Muscle layer of colon (tissue), 2 donors: ENCODE measurements around the gene MXD1.
"Not testable (repeated sequence)": the region's sequence is repeated elsewhere in the genome, so short reads cannot be mapped to it uniquely, and the experiment has no call there.

Source experiments
- H3K27ac ChIP-seq: one replicate; pipeline ENCODE4 v1.7.0; 2013; ENCODE audit warnings: low read depth, mild to moderate bottlenecking, low read length, moderate library complexity
- H3K27me3 ChIP-seq, 2 donors: one replicate each; pipeline ENCODE4 v1.7.0; 2013; ENCODE audit warnings: low read length in 2 of 2, mild to moderate bottlenecking in 2 of 2; ENCODE audit not compliant: insufficient read depth in 2 of 2, control insufficient read depth in 1 of 2
- H3K36me3 ChIP-seq: one replicate; pipeline ENCODE4 v1.7.0; 2013; ENCODE audit warnings: mild to moderate bottlenecking, low read length; ENCODE audit not compliant: insufficient read depth
- H3K4me1 ChIP-seq: one replicate; pipeline ENCODE4 v1.7.0; 2013; ENCODE audit warnings: mild to moderate bottlenecking, low read length; ENCODE audit not compliant: insufficient read depth
- H3K4me3 ChIP-seq, 2 donors: one replicate each; pipeline ENCODE4 v1.7.0; 2013; ENCODE audit warnings: low read length in 2 of 2, low read depth in 1 of 2, mild to moderate bottlenecking in 1 of 2, moderate library complexity in 1 of 2
- H3K9ac ChIP-seq: one replicate; pipeline ENCODE4 v1.7.0; 2013; ENCODE audit warnings: low read length
- H3K9me3 ChIP-seq: one replicate; pipeline ENCODE4 v1.7.0; 2013; ENCODE audit warnings: mild to moderate bottlenecking, low read length
- donor health status: abdominal sarcoma.
- donor health status: Adenocarcinoma of cecum.

MXD1 gene, protein sequence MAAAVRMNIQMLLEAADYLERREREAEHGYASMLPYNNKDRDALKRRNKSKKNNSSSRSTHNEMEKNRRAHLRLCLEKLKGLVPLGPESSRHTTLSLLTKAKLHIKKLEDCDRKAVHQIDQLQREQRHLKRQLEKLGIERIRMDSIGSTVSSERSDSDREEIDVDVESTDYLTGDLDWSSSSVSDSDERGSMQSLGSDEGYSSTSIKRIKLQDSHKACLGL

DNA sequence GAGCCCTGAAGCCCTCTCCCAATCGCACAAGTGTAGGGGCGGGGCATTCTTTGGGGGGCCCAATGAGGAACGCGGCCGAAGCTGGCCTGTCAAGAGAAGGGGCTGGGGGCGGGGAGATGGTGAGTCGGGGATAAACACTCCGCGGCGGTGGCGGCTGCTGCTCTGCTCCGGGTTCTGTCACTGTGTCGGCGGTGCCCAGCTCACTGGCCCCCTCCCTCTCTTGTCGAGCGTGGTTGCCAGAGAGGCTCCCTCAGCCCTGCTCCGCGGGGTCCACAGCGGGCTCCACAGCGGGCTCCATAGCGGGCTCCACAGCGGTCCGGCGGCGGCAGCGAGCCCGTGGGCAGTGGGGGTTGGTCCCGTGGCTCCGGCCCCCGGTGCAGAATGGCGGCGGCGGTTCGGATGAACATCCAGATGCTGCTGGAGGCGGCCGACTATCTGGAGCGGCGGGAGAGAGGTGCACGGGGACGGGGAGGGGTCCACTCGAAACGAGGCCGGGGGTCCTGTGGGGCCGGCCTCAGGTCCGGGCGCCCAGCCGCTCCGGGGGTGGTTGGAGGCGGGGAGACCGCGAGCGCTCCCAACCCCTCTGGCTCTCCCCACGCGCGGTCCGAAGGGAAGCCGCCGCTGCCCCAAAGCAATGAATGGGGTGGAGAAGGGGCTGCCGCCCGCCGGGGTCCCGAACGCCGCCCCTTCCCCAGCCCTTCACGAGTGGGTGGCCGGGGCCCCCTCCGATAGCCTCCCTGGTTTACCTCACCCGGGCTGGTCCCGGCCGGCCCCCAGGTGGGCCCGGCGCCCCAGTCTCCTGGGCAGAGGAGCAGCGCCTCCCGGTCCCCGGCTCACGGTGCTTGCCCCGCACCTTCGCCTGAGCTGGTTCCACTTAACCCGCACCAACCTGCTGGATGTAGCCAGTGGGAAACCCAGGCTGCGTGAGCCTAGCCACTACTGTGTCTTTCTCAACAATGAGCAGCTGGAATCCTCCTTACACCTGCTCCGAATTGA, at the start of gene MXD1:
Gene MXD1 (plus strand): TSS at position 160 of the 996 bp plus-strand sequence. CDS start 222 bp downstream, at position 382.
- H3K27ac ChIP-seq = peak within 1 kb of the TSS; percentile 97
- no peaks in the 10 kb centered on the region for H3K27me3 ChIP-seq
- H3K36me3 ChIP-seq = peaks cover 9% of the 10 kb centered on the region
- H3K9me3 ChIP-seq = no peaks in the 10 kb centered on the region
- peaks cover 23% of the 10 kb centered on the region for H3K4me1 ChIP-seq
- peak within 1 kb of the TSS; percentile 62 for H3K9ac ChIP-seq
- peak within 1 kb of the TSS; percentile 63 to 92 for H3K4me3 ChIP-seq

DNA sequence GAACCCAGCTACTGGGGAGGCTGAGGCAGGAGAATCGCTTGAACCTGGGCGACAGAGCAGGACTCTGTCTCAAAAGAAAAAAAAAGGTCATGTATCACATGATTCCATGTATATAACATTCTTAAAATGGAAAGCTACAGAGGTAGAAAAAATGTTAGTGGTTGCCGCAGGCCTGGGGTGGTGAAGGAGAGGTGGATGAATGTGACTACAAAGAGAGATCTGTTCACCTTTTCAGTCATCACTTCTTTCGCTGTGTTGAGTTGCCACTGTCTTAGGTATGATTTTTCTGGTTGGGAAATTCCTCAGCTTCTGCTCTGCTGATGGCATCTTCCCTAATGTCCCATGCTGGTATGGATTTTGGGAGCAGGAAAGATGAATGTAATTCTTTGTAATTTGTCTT, 26.5 kb upstream of the MXD1 start:
- no peak overlapping the region for H3K27ac ChIP-seq
- no peaks in the 10 kb centered on the region for H3K27me3 ChIP-seq
- no peaks in the 10 kb centered on the region for H3K9me3 ChIP-seq
- peaks cover 4% of the 10 kb centered on the region for H3K4me1 ChIP-seq
- H3K4me3 ChIP-seq = no peak overlapping the region
- no peak overlapping the region for H3K9ac ChIP-seq
- H3K36me3 ChIP-seq = no peaks in the 10 kb centered on the region

DNA sequence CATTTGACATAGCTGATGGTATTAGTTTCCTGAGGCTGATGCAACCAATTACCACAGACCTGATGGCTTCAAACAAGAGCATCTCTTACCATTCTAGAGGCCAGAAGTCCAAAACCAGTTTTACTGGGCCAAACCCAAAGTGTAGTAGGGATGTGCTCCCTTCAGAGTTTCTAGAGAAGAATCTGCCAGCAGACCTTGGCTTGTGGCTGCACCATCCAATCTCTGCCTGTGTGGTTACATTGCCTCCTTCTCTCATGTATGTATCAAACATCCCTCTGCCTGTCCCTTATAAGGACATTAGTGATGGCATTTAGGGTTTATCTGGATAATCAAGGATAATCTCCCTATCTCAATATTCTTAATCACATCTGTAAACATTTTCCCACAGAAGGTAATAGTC, 25.6 kb upstream of the MXD1 start:
- no peak overlapping the region for H3K4me3 ChIP-seq
- peaks cover 5% of the 10 kb centered on the region for H3K4me1 ChIP-seq
- H3K27me3 ChIP-seq = no peaks in the 10 kb centered on the region
- H3K9me3 ChIP-seq = no peaks in the 10 kb centered on the region
- H3K27ac ChIP-seq = no peak overlapping the region
- no peaks in the 10 kb centered on the region for H3K36me3 ChIP-seq
- H3K9ac ChIP-seq = no peak overlapping the region

DNA sequence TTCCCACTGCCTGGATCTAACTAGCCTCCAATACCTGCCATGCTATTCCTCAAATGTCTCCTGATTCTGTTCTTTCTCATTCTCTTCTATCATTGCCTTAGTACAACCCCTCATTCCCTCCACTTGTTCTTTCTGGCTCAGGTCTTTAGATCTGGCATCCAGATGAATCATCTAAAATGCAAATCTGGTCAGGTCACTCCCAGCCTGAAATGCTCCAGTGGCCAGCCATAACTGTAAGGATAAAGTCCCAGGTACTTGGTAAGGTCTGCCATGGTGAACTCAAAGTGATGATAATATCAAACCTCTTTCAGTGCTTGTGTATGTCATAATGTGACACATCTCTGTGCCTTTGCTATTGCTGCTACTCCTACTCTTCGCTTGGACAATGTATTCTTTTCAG, 24.0 kb upstream of the MXD1 start:
- Histone ChIP-seq H3K9me3 (no peaks in the 10 kb centered on the region), H3K27me3 (no peaks in the 10 kb centered on the region), H3K27ac (no peak overlapping the region), H3K4me3 (no peak overlapping the region), H3K9ac (no peak overlapping the region), H3K4me1 (peaks cover 16% of the 10 kb centered on the region), H3K36me3 (peaks cover 2% of the 10 kb centered on the region)

DNA sequence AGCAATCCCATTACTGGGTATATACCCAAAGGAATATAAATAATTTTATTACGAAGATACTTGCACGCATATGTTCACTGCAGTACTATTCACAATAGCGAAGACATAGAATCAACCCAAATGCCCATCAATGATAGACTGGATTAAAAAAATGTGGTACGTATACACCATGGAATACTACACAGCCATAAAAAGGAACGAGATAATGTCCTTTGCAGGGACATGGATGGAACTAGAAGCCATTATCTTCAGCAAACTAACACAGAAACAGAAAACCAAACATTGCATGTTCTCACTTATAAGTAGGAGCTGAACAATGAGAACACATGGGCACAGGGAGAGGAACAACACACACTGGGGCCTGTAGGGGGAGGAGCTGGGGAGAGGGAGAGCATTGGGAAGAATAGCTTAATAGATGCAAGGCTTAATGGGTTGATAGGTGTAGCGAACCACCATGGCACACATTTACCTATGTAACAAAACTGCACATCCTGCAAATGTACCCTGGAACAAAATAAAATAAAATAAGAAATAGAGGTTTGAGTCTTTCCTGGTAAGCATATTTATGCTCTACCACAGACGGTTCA, 22.0 kb upstream of the MXD1 start:
- not testable (repeated sequence) for H3K27me3 ChIP-seq, H3K9me3 ChIP-seq, H3K9ac ChIP-seq
- Histone ChIP-seq H3K4me3 (peak overlapping the region; percentile 44 to 80), H3K27ac (peak overlapping the region; percentile 64), H3K36me3 (peaks cover 19% of the 10 kb centered on the region), H3K4me1 (peaks cover 16% of the 10 kb centered on the region)

DNA sequence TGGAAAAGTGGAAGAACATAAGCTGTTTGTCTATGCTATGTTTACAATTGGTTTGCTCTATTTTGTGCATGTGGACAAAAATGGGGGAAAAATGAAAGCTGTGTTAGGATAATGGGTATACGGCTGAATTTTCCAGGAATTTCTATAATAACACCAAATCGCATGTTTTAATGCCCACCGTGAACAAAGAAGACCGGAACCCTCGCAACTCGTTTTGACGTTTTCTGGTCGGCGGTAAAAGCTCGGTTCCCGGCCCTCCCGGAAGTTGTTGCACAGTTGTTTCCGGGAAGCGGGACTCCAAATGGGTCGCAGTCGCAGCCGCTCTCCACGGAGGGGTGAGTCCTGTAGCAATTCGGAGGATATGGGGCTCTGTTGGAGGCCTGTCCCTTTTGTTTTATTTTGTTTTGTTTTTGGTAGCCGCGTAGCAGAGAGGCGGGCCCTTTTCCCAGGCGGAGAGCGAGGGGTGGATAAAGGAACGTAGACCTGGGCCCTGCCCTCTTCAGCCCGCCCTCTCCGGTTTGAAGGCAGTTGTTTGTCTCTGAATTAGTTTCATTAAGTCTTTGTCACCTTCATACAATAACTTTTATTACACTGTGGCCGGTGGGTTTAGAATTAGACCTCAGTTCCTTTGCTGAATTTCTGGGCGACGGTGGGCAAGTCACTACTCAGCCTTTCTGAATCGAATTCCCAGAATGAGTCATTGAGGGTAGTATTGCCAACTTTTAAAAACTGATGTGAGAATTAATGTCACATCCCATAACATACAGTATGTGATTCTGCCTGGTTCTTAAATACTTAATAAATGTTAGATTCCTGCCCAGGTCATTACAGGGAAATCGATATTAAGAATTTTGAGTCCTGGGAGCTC, 21.0 kb upstream of the MXD1 start, which contains the start of gene SNRNP27:
Gene SNRNP27 (plus strand): TSS at position 273 of the 868 bp plus-strand sequence. CDS start 29 bp downstream, at position 302.
- Histone ChIP-seq H3K27ac (peak within 1 kb of the TSS; percentile 64), H3K36me3 (peaks cover 22% of the 10 kb centered on the region), H3K9ac (peak within 1 kb of the TSS; percentile 81), H3K27me3 (no peaks in the 10 kb centered on the region), H3K4me1 (peaks cover 16% of the 10 kb centered on the region), H3K9me3 (no peaks in the 10 kb centered on the region), H3K4me3 (peak within 1 kb of the TSS; percentile 44 to 80)

DNA sequence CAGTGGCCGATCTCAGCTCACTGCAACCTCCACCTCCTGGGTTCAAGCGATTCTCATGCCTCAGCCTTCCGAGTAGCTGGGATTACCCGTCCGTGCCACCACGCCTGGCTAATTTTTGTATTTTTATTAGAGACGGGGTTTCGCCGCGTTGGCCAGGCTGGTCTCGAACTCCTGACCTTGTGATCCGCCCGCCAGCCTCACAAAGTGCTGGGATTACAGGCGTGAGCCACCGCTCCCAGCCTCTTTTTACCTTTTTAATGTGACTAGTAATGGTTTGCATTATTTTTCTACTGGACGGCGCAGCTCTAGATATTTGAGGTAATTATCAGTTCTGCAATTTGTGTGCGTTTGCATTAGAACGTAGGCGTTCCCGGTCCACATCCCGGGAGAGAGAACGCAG, 20.2 kb upstream of the MXD1 start:
- not testable (repeated sequence) for H3K27ac ChIP-seq, H3K27me3 ChIP-seq, H3K9ac ChIP-seq, H3K9me3 ChIP-seq
- Histone ChIP-seq H3K36me3 (peaks cover 25% of the 10 kb centered on the region), H3K4me1 (peaks cover 16% of the 10 kb centered on the region), H3K4me3 (peak overlapping the region; percentile 44 to 80)

DNA sequence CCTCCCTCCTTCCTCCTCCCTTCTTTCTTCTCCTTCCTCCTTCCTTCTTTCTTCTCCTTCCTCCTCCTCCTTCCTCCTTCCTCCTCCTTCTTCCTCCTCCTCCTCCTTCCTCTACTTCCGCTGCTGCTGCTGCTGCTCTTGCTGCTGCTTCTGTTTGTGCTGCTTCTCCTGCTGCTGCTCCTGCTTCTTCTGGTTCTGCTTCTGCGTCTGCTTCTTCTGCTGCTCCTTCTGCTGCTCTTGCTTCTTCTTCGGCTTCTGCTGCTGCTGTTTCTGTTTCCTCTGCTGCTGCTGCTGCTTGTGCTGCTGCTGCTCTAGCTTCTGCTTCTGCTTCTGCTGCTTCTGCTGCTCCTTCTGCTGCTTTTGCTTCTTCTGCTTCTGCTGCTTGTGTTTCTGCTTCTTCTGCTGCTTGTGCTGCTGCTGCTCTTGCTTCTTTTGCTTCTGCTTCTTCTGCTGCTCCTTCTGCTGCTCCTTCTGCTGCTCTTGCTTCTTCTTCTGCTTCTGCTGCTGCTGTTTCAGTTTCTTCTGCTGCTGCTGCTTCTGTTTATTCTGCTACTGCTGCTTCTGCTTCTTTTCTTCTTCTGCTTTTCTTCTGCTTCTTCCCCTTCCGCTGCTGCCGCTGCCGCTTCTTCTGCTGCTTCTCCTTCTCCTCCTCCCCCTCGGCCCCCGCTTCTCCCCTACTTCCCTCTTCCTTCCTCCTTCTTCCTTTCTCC, 12.5 kb upstream of the MXD1 start:
- Histone ChIP-seq H3K9ac (no peak overlapping the region), H3K27me3 (no peaks in the 10 kb centered on the region), H3K36me3 (peaks cover 40% of the 10 kb centered on the region), H3K4me3 (no peak overlapping the region), H3K9me3 (no peaks in the 10 kb centered on the region), H3K4me1 (no peaks in the 10 kb centered on the region), H3K27ac (no peak overlapping the region)

DNA sequence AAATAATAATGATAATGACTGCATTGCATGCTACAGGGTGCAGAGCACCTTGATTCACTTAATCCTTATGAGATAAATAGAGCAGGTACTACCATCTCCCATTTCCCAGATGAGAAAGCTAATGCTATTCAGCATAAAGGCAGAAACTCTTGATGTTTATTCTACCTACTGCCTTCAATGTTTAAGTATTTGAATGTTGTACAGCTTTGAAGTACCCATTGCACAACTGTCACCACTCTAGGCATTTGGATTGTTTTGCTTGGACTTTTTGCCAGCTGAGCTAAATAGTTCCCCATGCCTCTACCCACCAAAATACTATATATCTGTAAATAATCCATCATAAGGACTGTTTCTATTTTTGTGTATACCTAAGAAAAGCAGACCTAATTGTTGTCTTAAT, 7.7 kb upstream of the MXD1 start:
- H3K9ac ChIP-seq = no peak overlapping the region
- H3K9me3 ChIP-seq = no peaks in the 10 kb centered on the region
- H3K27me3 ChIP-seq = no peaks in the 10 kb centered on the region
- peaks cover 26% of the 10 kb centered on the region for H3K36me3 ChIP-seq
- H3K4me3 ChIP-seq = no peak overlapping the region
- H3K27ac ChIP-seq = no peak overlapping the region
- H3K4me1 ChIP-seq = no peaks in the 10 kb centered on the region

DNA sequence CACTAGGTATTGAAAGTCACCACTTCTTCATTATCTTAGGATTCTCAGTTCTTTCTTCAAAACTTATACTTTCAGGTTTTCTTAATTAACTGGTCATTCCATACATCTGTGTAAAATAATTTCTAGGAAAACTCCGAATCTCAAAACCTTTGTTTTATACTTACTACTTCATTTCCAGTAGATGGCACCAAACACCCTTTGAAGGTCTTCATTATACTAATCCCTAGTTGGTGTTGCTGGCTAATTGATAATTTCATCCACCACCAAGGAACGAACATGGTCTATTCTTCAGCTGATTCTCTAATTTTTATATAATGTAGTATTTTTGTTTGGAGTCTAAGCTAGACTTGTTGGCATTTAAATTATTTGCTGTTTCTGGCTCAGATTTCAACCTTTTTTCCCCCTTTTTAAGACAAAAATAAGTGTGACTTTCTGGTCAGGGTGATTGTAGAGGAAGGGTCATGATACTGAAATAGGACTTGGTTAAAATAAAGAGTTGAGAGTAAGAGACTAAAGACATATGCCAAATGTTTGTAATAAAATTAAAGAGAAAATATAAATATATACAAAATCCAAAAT, 2.8 kb upstream of the MXD1 start:
- H3K9ac ChIP-seq = no peak overlapping the region
- no peak overlapping the region for H3K4me3 ChIP-seq
- no peaks in the 10 kb centered on the region for H3K9me3 ChIP-seq
- H3K4me1 ChIP-seq = peaks cover 21% of the 10 kb centered on the region
- H3K36me3 ChIP-seq = peaks cover 20% of the 10 kb centered on the region
- no peaks in the 10 kb centered on the region for H3K27me3 ChIP-seq
- H3K27ac ChIP-seq = no peak overlapping the region
